ENCODE results near the gene ABCB1. TPM values are rescaled to one million over a fixed set of nuclear protein-coding genes. Genes with fewer than 3 reads are reported as not detected.

The ABCB1 gene
- total and polyA plus RNA-seq, 2 of the 13 experiments (the other 11 are each of a cell fraction or from before 2014, with no cell fraction given) = 42.8 to 52.6 TPM

DNA sequence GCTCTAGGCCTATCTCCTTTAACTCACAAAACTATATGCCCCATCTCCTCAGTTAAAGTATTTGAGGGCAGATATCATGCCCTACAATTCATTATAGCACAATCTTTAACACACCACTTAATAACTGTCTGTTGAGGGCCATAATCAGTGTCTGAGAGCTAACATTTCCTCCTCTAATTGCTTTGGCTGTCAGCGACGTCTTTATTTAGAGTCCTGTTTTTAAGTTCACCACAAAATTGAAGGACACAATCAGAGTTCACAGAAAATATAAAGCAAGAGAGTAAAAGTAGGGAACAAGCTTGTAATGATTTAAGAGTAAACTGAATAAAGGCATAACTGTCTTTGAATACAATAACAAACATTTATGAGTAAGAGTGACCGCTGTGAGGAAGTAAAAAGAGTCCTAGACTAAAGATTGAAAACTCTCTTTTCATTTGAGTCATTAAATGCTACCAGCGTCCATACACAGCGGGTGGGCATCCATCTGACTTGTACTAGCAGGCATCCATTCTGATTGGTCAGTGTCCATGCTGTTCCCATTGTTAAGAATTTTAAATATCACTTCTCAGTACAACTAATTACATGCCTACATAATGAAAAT lies 86.8 kb downstream of the ABCB1 start (continued):
- TF ChIP-seq, protein P1, sequence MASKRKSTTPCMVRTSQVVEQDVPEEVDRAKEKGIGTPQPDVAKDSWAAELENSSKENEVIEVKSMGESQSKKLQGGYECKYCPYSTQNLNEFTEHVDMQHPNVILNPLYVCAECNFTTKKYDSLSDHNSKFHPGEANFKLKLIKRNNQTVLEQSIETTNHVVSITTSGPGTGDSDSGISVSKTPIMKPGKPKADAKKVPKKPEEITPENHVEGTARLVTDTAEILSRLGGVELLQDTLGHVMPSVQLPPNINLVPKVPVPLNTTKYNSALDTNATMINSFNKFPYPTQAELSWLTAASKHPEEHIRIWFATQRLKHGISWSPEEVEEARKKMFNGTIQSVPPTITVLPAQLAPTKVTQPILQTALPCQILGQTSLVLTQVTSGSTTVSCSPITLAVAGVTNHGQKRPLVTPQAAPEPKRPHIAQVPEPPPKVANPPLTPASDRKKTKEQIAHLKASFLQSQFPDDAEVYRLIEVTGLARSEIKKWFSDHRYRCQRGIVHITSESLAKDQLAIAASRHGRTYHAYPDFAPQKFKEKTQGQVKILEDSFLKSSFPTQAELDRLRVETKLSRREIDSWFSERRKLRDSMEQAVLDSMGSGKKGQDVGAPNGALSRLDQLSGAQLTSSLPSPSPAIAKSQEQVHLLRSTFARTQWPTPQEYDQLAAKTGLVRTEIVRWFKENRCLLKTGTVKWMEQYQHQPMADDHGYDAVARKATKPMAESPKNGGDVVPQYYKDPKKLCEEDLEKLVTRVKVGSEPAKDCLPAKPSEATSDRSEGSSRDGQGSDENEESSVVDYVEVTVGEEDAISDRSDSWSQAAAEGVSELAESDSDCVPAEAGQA (IDR thresholded peaks at IDR 0.05; ENCODE audit: low read depth) = no peak
- TF ChIP-seq, protein P1 (CRISPR knock-in tag; IDR thresholded peaks at IDR 0.05; ENCODE audit: borderline replicate concordance) = no peak

DNA sequence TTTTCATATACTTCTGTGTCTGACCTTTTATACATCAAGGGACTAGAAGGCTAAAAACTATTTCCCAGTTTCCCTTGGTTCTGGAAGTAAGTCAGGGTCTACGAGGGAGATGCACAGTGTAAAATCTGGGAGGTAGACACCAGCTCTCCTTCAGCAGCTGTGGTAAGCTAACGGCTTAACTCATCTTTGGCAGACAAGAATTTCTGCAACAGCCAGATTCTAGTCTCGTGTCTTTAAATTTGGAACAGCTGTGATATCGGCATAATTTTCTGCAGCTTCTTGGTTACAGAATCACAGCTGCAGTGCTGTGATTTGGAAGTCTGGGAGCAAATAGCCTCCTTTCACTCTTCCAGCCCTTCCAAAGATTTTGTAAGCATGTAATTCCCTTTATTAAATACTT lies 87.8 kb downstream of the ABCB1 start:
- in situ Hi-C loops (cut with HindIII; ENCODE audit: extremely low pct_ligation_motif_present, low pct_unique_long_range_greater_than_20kb) (no loop called here), intact Hi-C loops (cut with micrococcal nuclease; ENCODE audit: unreplicated experiment) (no loop called here)
- ChIA-PET CTCF (ENCODE audit: low intra/inter-chr PET ratio, low total read pairs) (no interaction called here), POLR2A (no interaction called here)
- H3K36me3 ChIP-seq (replicated peaks in 1 of 2; ENCODE audit: control insufficient read depth in 1 of 2, insufficient read depth in 2 of 2, low read length in 2 of 2) = peaks cover 4 to 39% of the 10 kb centered on the region in 2 experiments; a peak in 4 of 5 replicates
- TF ChIP-seq ZMYM2 (CRISPR knock-in tag; IDR thresholded peaks at IDR 0.05) = no peak
- TF ChIP-seq HOXA9 (CRISPR knock-in tag; IDR thresholded peaks at IDR 0.05; ENCODE audit: borderline replicate concordance) = no peak
- TF ChIP-seq ZNF44 (CRISPR knock-in tag; IDR thresholded peaks at IDR 0.05) = no peak
- TF ChIP-seq, protein P2, sequence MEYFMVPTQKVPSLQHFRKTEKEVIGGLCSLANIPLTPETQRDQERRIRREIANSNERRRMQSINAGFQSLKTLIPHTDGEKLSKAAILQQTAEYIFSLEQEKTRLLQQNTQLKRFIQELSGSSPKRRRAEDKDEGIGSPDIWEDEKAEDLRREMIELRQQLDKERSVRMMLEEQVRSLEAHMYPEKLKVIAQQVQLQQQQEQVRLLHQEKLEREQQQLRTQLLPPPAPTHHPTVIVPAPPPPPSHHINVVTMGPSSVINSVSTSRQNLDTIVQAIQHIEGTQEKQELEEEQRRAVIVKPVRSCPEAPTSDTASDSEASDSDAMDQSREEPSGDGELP (IDR thresholded peaks at IDR 0.05; ENCODE audit: borderline replicate concordance, low read depth) = no peak
- TF ChIP-seq, protein P3, sequence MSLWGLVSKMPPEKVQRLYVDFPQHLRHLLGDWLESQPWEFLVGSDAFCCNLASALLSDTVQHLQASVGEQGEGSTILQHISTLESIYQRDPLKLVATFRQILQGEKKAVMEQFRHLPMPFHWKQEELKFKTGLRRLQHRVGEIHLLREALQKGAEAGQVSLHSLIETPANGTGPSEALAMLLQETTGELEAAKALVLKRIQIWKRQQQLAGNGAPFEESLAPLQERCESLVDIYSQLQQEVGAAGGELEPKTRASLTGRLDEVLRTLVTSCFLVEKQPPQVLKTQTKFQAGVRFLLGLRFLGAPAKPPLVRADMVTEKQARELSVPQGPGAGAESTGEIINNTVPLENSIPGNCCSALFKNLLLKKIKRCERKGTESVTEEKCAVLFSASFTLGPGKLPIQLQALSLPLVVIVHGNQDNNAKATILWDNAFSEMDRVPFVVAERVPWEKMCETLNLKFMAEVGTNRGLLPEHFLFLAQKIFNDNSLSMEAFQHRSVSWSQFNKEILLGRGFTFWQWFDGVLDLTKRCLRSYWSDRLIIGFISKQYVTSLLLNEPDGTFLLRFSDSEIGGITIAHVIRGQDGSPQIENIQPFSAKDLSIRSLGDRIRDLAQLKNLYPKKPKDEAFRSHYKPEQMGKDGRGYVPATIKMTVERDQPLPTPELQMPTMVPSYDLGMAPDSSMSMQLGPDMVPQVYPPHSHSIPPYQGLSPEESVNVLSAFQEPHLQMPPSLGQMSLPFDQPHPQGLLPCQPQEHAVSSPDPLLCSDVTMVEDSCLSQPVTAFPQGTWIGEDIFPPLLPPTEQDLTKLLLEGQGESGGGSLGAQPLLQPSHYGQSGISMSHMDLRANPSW (CRISPR knock-in tag; IDR thresholded peaks at IDR 0.05; ENCODE audit: borderline replicate concordance) = no peak
- H3K79me2 ChIP-seq (ENCODE audit: insufficient read depth, low read length) = no peaks in the 10 kb centered on the region
- no peaks in the 10 kb centered on the region for H3K27me3 ChIP-seq (ENCODE audit: control insufficient read depth in 1 of 2, insufficient read depth in 2 of 2, low read length in 2 of 2)
- BruUV-seq (replicated peaks) = no TSS peak
- no peak for ATAC-seq
- no peaks in the 10 kb centered on the region for H3K4me1 ChIP-seq (ENCODE audit: insufficient read depth, low read length)
- no peaks in the 10 kb centered on the region for H4K20me1 ChIP-seq (ENCODE audit: insufficient read depth, low read length)
- H2AFZ ChIP-seq (ENCODE audit: low read length) = no peak overlapping the region
- no peak for FAIRE-seq
- H3K9ac ChIP-seq (ENCODE audit: insufficient read depth, low read depth, low read length) = no peak overlapping the region
- 95% methylated on average over 4 of the region's 4 CpGs for WGBS (ENCODE audit: low lambda C conversion rate)
- no peak overlapping the region for H3K27ac ChIP-seq (ENCODE audit: extremely low read length, insufficient read depth, low read length)
- no peak overlapping the region for H3K4me2 ChIP-seq (ENCODE audit: low read depth, low read length)
- no peaks in the 10 kb centered on the region for H3K9me3 ChIP-seq (ENCODE audit: low read length)
- no peak for DNase-seq (ENCODE audit: low spot score)
- H3K4me3 ChIP-seq (replicated peaks in 1 of 3; ENCODE audit: insufficient read depth in 1 of 3, low read depth in 2 of 3, low read length in 3 of 3) = no peak overlapping the region
